HCT116 (cell line): Measurements from ENCODE around the gene DNAJC6. TPM values are rescaled to one million over a fixed set of nuclear protein-coding genes. Genes with fewer than 3 reads are reported as not detected.

Source experiments
- ATAC-seq: fragments of 200-7000 bp; cut with Tn5 transposase; 2 replicates; pipeline ENCODE4 v1.9.1; 2020; ENCODE audit warnings: mild to moderate bottlenecking, moderate library complexity
- BruUV-seq: library from RNA; stranded (reverse); fragments of 400-500 nt; replicated peaks from 2 replicates; lab custom pipeline; 2021; lab: Mats Ljungman, UMichigan
- CTCF ChIA-PET: fragments of 300-600 bp; sonication (Branson Sonifier 250); formaldehyde crosslinking; loops from one replicate; lab custom pipeline; 2021; ENCODE audit warnings: antibody characterized with exemption; lab: Charles Lee
- POLR2A ChIA-PET: fragments of 300-600, 350-600 bp; sonication (Branson Sonifier 250); formaldehyde crosslinking; loops from one replicate; lab custom pipeline; 2021; ENCODE audit warnings: antibody characterized with exemption; lab: Charles Lee
- RAD21 ChIA-PET, 2 experiments: fragments of 300-600 bp; sonication (Branson Sonifier 250); formaldehyde crosslinking; loops; one replicate each; lab custom pipeline; 2023; ENCODE audit warnings: low total read pairs in 2 of 2; ENCODE audit not compliant: uncharacterized antibody in 2 of 2, unreplicated experiment in 2 of 2, low non-redundant PET in 1 of 2; lab: Charles Lee
- DNase-seq: peaks from one replicate; pipeline ENCODE4 v3.0.0-alpha.2; 2010; ENCODE audit warnings: low read depth, low spot score
- H2AFZ ChIP-seq: fragments of 200-600 bp; shearing (Covaris generic), sonication (generic); 2 replicates; pipeline ENCODE4 v1.6.1; 2017; ENCODE audit warnings: low read depth, mixed run types, mixed read lengths, antibody characterized with exemption, low read length; ENCODE audit not compliant: poor library complexity, severe bottlenecking
- H3K27ac ChIP-seq: 2 replicates; pipeline ENCODE4 v1.5.1; 2012; ENCODE audit warnings: low read depth, low read length
- H3K27me3 ChIP-seq: fragments of 200-600 bp; sonication (generic); 2 replicates; pipeline ENCODE4 v1.6.1; 2016; ENCODE audit warnings: mixed run types, low read length, mixed read lengths; ENCODE audit not compliant: insufficient read depth
- H3K36me3 ChIP-seq, 2 experiments: fragments of 200-500 bp in 1 of 2; fragments of 200-600 bp in 1 of 2; sonication (Bioruptor generic) in 1 of 2; sonication (generic) in 1 of 2; 2 replicates each; pipeline versions ENCODE4 v1.5.1 to v1.6.1; 2014 to 2016; ENCODE audit warnings: low read length in 2 of 2, inconsistent platforms in 1 of 2, mixed read lengths in 1 of 2, mixed run types in 1 of 2; ENCODE audit not compliant: insufficient read depth in 2 of 2, control insufficient read depth in 1 of 2
- H3K4me1 ChIP-seq, 2 experiments: fragments of 200-600 bp in 1 of 2; sonication (generic) in 1 of 2; 2 replicates each; pipeline versions ENCODE4 v1.5.1 to v1.6.1; 2012 to 2017; ENCODE audit warnings: low read length in 2 of 2, inconsistent platforms in 1 of 2, mild to moderate bottlenecking in 1 of 2, mixed read lengths in 1 of 2, mixed run types in 1 of 2, moderate library complexity in 1 of 2; ENCODE audit not compliant: insufficient read depth in 2 of 2, control insufficient read depth in 1 of 2
- H3K4me2 ChIP-seq: fragments of 200-600 bp; sonication (generic); 2 replicates; pipeline ENCODE4 v1.6.1; 2017; ENCODE audit warnings: mixed run types, low read length, mixed read lengths
- H3K4me3 ChIP-seq, 2 experiments: fragments of 200-600 bp in 1 of 2; sonication (generic) in 1 of 2; replicated peaks in 1 of 2; 2 replicates each; pipeline ENCODE4 v1.5.1; 2011 to 2016; ENCODE audit warnings: low read length in 2 of 2, control low read depth in 1 of 2, low read depth in 1 of 2, mild to moderate bottlenecking in 1 of 2, mixed read lengths in 1 of 2, mixed run types in 1 of 2
- H3K79me2 ChIP-seq: fragments of 200-600 bp; sonication (generic); 2 replicates; pipeline ENCODE4 v1.6.1; 2017; ENCODE audit warnings: mild to moderate bottlenecking, mixed run types, low read length, moderate library complexity, mixed read lengths; ENCODE audit not compliant: insufficient read depth
- H3K9ac ChIP-seq: fragments of 200-600 bp; sonication (generic); 2 replicates; pipeline ENCODE4 v1.6.1; 2016; ENCODE audit warnings: low read length, mixed read lengths
- H3K9me2 ChIP-seq: fragments of 200-600 bp; sonication (generic), shearing (Covaris generic); 2 replicates; pipeline ENCODE4 v1.6.1; 2017; ENCODE audit warnings: mixed run types, mild to moderate bottlenecking, moderate library complexity; ENCODE audit not compliant: insufficient read depth
- H3K9me3 ChIP-seq, 2 experiments: fragments of 200-500 bp in 1 of 2; fragments of 200-600 bp in 1 of 2; sonication (Bioruptor generic) in 1 of 2; sonication (generic) in 1 of 2; 2 replicates each; pipeline ENCODE4 v1.6.1; 2014 to 2017; ENCODE audit warnings: low read length in 2 of 2, mixed read lengths in 2 of 2, inconsistent platforms in 1 of 2, low read depth in 1 of 2, mild to moderate bottlenecking in 1 of 2, mixed run types in 1 of 2, moderate library complexity in 1 of 2; ENCODE audit not compliant: control insufficient read depth in 1 of 2, insufficient read depth in 1 of 2
- H4K20me1 ChIP-seq: fragments of 200-600 bp; sonication (generic), shearing (Covaris generic); 2 replicates; pipeline ENCODE4 v1.6.1; 2017; ENCODE audit warnings: mixed run types, mild to moderate bottlenecking, moderate library complexity; ENCODE audit not compliant: insufficient read depth
- ATF3 ChIP-seq: IDR thresholded peaks from 2 replicates; pipeline ENCODE4 v1.6.1; 2012
- EZH2 ChIP-seq: fragments of 200-600 bp; sonication (generic); IDR thresholded peaks from 2 replicates; pipeline ENCODE4 v1.6.1; 2017; ENCODE audit warnings: antibody characterized with exemption, mixed run types
- FOSL1 ChIP-seq: IDR thresholded peaks from 2 replicates; pipeline ENCODE4 v1.6.1; 2012; ENCODE audit warnings: low read depth
- JUND ChIP-seq: IDR thresholded peaks from 2 replicates; pipeline ENCODE4 v1.6.1; 2012
- MAX ChIP-seq: IDR thresholded peaks from 2 replicates; pipeline ENCODE4 v1.6.1; 2012
- POLR2AphosphoS5 ChIP-seq: IDR thresholded peaks from 2 replicates; pipeline ENCODE4 v1.6.1; 2011; ENCODE audit warnings: mild to moderate bottlenecking, low read depth, low read length, moderate library complexity
- RAD21 ChIP-seq: IDR thresholded peaks from 2 replicates; pipeline ENCODE4 v1.6.1; 2012; ENCODE audit warnings: low read depth, mild to moderate bottlenecking
- REST ChIP-seq: IDR thresholded peaks from 2 replicates; pipeline ENCODE4 v1.6.1; 2012; ENCODE audit warnings: low read depth
- SP1 ChIP-seq: IDR thresholded peaks from 2 replicates; pipeline ENCODE4 v1.6.1; 2012; ENCODE audit warnings: low read depth
- SRF ChIP-seq: IDR thresholded peaks from 2 replicates; pipeline ENCODE4 v1.6.1; 2012; ENCODE audit warnings: low read depth
- YY1 ChIP-seq: IDR thresholded peaks from 2 replicates; pipeline ENCODE4 v1.6.1; 2011; ENCODE audit warnings: low read length, low read depth, moderate library complexity, mild to moderate bottlenecking; ENCODE audit not compliant: insufficient replicate concordance; ENCODE audit errors: extremely low read depth
- ZBTB33 ChIP-seq: IDR thresholded peaks from 2 replicates; pipeline ENCODE4 v1.6.1; 2011; ENCODE audit warnings: mild to moderate bottlenecking, low read length, moderate library complexity; ENCODE audit not compliant: insufficient replicate concordance; ENCODE audit errors: extremely low read depth
- intact Hi-C: fragments of 100-400 bp; cut with micrococcal nuclease; formaldehyde crosslinking; loops from 2 replicates; pipeline ENCODE4 v1.10.0; 2022
- total RNA-seq: library from RNA; stranded (reverse); gene quantifications from one replicate; pipeline ENCODE4 v1.2.1, GENCODE V29; 2021; ENCODE audit not compliant: unreplicated experiment

Gene DNAJC6
- total RNA-seq, 1 experiment from 2014 or later = 9.0 TPM

- ChIA-PET RAD21 (no interaction called here), CTCF (no interaction called here), POLR2A (no interaction called here)
- Histone ChIP-seq H3K9ac (no peak overlapping the region), H3K27me3 (no peaks in the 10 kb centered on the region), H3K4me2 (no peak overlapping the region), H3K4me3 (no peak overlapping the region), H3K79me2 (peaks cover 21% of the 10 kb centered on the region), H3K36me3 (no peaks in the 10 kb centered on the region), H3K4me1 (peaks cover 9 to 27% of the 10 kb centered on the region in 2 experiments; a peak in 3 of 4 replicates), H3K9me2 (no peaks in the 10 kb centered on the region), H4K20me1 (no peaks in the 10 kb centered on the region), H3K9me3 (no peaks in the 10 kb centered on the region), H3K27ac (no peak overlapping the region), H2AFZ (no peak overlapping the region)
- TF ChIP-seq YY1 (no peak), SP1 (no peak), JUND (no peak), MAX (no peak), ZBTB33 (no peak), POLR2AphosphoS5 (no peak), ATF3 (no peak), FOSL1 (no peak), SRF (no peak), REST (no peak), RAD21 (no peak), EZH2 (no peak)
- intact Hi-C loops = no loop called here
- ATAC-seq (no peak), DNase-seq (no peak)
- no TSS peak for BruUV-seq
Observed at GRCh38 chr1:65417729-65418128, 108.4 kb downstream of the DNAJC6 start.
